HG02970 (cell line): ENCODE results near the gene REG3A.

Experiments used
- ATAC-seq: cut with Tn5 transposase; IDR thresholded peaks from one replicate; pipeline ENCODE4 v1.9.1; 2021; ENCODE audit warnings: mild to moderate bottlenecking, moderate library complexity, moderate number of reproducible peaks; ENCODE audit not compliant: unreplicated experiment, low FRiP score

The REG3A gene

DNA sequence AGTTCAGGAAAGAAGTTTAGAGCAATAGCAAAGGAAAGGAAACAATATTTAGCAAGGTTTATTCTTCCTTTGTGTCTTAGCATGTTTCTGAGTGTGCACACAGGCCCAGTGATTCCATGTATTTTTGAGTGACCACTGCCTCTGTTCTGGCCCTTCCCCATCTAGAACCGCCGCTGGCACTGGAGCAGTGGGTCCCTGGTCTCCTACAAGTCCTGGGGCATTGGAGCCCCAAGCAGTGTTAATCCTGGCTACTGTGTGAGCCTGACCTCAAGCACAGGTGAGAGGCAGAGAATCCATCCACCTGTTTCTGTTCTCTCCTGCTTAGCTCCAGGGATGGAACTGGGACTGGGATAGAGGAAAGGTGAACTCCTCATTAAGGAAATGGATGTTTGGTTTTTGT, 36.9 kb downstream of the REG3A start:
- ATAC-seq = no peak

DNA sequence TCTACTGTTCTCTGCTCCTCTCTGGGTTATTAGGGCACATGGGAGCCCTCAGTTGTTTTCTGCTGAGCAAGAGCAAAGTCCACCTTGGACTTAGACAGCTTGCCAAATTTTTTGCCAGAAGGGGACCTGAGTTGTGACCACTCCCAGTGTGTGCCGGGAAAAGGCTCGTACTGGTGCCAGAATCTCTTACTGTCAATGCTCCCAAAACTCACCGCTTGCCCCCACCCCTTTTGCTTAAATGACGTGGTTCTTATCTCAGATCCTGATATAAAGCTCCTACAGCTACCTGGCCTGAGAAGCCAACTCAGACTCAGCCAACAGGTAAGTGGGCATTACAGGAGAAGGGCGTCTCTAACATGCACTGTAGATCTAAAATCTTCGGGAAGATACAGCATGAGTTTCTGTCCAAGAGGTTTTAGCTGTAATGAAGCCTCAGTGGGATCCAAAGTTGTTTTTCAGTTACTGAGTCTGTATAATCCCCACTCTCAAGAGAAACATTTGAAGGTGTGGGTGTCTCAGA, 39.3 kb downstream of the REG3A start, which contains the start of gene REG1A:
TSS of gene REG1A (plus strand) at position 295 of the 520 bp plus-strand sequence. CDS start 374 bp downstream, outside the sequence.
- ATAC-seq = no peak

- ATAC-seq = no peak
Observed at GRCh38 chr2:79116997-79117928, 42.3 kb downstream of the REG3A start.

GRCh38 chr2:79114797-79115494, 44.6 kb downstream of the REG3A start:
- ATAC-seq = no peak

- ATAC-seq = no peak
Observed at GRCh38 chr2:79112269-79112668, 47.3 kb downstream of the REG3A start.
